GM21528 (cell line): ENCODE data around the gene SRGAP1.

ENCODE experiments used
- ATAC-seq: cut with Tn5 transposase; IDR thresholded peaks from one replicate; pipeline ENCODE4 v1.9.1; 2021; ENCODE audit warnings: mild to moderate bottlenecking, moderate library complexity; ENCODE audit not compliant: unreplicated experiment, low FRiP score

Gene SRGAP1

GRCh38 chr12:63928305-63928704 lies 83.8 kb downstream of the SRGAP1 start:
- ATAC-seq, result no peak

GRCh38 chr12:63929426-63929825 lies 84.9 kb downstream of the SRGAP1 start:
- ATAC-seq, result no peak

GRCh38 chr12:63930971-63931370 lies 86.5 kb downstream of the SRGAP1 start:
- ATAC-seq, result no peak

- no peak for ATAC-seq
Measured at GRCh38 chr12:63931703-63932102, 87.2 kb downstream of the SRGAP1 start.

GRCh38 chr12:63934936-63935335 lies 90.4 kb downstream of the SRGAP1 start:
- no peak for ATAC-seq

- no peak for ATAC-seq
Measured at GRCh38 chr12:63935361-63935760, 90.9 kb downstream of the SRGAP1 start.

- no peak for ATAC-seq
Measured at GRCh38 chr12:63937378-63938316, 93.1 kb downstream of the SRGAP1 start.

GRCh38 chr12:63940310-63941005 lies 96.0 kb downstream of the SRGAP1 start:
- ATAC-seq, result no peak

GRCh38 chr12:63941166-63941800 lies 96.8 kb downstream of the SRGAP1 start:
- no peak for ATAC-seq

GRCh38 chr12:63941879-63942278 lies 97.4 kb downstream of the SRGAP1 start:
- no peak for ATAC-seq

- no peak for ATAC-seq
Measured at GRCh38 chr12:63942464-63943241, 98.2 kb downstream of the SRGAP1 start.

- ATAC-seq, result no peak
Measured at GRCh38 chr12:63944034-63944579, 99.6 kb downstream of the SRGAP1 start.

- no peak for ATAC-seq
Measured at GRCh38 chr12:63944586-63945228, 100.2 kb downstream of the SRGAP1 start.

GRCh38 chr12:63945777-63946176 lies 101.3 kb downstream of the SRGAP1 start:
- no peak for ATAC-seq

- no peak for ATAC-seq
Measured at GRCh38 chr12:63948211-63948610, 103.7 kb downstream of the SRGAP1 start.

- ATAC-seq, result no peak
Measured at GRCh38 chr12:63949902-63950301, 105.4 kb downstream of the SRGAP1 start.

- no peak for ATAC-seq
Measured at GRCh38 chr12:63952995-63953394, 108.5 kb downstream of the SRGAP1 start.

- ATAC-seq, result no peak
Measured at GRCh38 chr12:63955831-63956666, 111.5 kb downstream of the SRGAP1 start.

GRCh38 chr12:63957496-63957895 lies 113.0 kb downstream of the SRGAP1 start:
- ATAC-seq, result no peak
